ACC112 (cell line): ENCODE data around the gene TM9SF2.

Experiments used
- H2AFZ ChIP-seq: fragments of 200-600 bp; sonication (generic); one replicate; pipeline ENCODE4 v1.6.0; 2017; ENCODE audit warnings: antibody characterized with exemption, low read length; ENCODE audit not compliant: unreplicated experiment
- H3K27ac ChIP-seq: fragments of 200-600 bp; sonication (generic); 2 replicates; pipeline ENCODE4 v1.5.1; 2014; ENCODE audit warnings: low read depth, mild to moderate bottlenecking, antibody characterized with exemption, low read length, moderate library complexity
- H3K27me3 ChIP-seq: fragments of 200-600 bp; sonication (generic); 2 replicates; pipeline ENCODE4 v1.6.1; 2014; ENCODE audit warnings: mild to moderate bottlenecking, antibody characterized with exemption, low read length, moderate library complexity, mixed read lengths; ENCODE audit not compliant: insufficient read depth
- H3K36me3 ChIP-seq: fragments of 200-600 bp; sonication (generic); 2 replicates; pipeline ENCODE4 v1.6.1; 2016; ENCODE audit warnings: mild to moderate bottlenecking, antibody characterized with exemption, low read length, moderate library complexity, mixed read lengths; ENCODE audit not compliant: insufficient read depth
- H3K4me1 ChIP-seq: fragments of 200-600 bp; sonication (generic); one replicate; pipeline ENCODE4 v1.6.1; 2016; ENCODE audit warnings: low read length, mixed read lengths; ENCODE audit not compliant: insufficient read depth, unreplicated experiment, control insufficient read depth
- H3K4me3 ChIP-seq: fragments of 200-600 bp; sonication (generic); 2 replicates; pipeline ENCODE4 v1.5.1; 2014; ENCODE audit warnings: mild to moderate bottlenecking, low read depth, low read length
- H3K79me2 ChIP-seq: fragments of 200-600 bp; sonication (generic); one replicate; pipeline ENCODE4 v1.6.0; 2016; ENCODE audit warnings: low read length; ENCODE audit not compliant: control insufficient read depth, unreplicated experiment, insufficient read depth

Gene TM9SF2

GRCh38 chr13:99605420-99606323, 104.4 kb downstream of the TM9SF2 start:
- Histone ChIP-seq H3K27ac (no peak overlapping the region), H3K4me3 (peak overlapping the region; percentile 75), H3K27me3 (no peaks in the 10 kb centered on the region), H3K36me3 (no peaks in the 10 kb centered on the region), H3K79me2 (no peaks in the 10 kb centered on the region), H2AFZ (peak overlapping the region; percentile 83), H3K4me1 (peaks cover 3% of the 10 kb centered on the region)

DNA sequence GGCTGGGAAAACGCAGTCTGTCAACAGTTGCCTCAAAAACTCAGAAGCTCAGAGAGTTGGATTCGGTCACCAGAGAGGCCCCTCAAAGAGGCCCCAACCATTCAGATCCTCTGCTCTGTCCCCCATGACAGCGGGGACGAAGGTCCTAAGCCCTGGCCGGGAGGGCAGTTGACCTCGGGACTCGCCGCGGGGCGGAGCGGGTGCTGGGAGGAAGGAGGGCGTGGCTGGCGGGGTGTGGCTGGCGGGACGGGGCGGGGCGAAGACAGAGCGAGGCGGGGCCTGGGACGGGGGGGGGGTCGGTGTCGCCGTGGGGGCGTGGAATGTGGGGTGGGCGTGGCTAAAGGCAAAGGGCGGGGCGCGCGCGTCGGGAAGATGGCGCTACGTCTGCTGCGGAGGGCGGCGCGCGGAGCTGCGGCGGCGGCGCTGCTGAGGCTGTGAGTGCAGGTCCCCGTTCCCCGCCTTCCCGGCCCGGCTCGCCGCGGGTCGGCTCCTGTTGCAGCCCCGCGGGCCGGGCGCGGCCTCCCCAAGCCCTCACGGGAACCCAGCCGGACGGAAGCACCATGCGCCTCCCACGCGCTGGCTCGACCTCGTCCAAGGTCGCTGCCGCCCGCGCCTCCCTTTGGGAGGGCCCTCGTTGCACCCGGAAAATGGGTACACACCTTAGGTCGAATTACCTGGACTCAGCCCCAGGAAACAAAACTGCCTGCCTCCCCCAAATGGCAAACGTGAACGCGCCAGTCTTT, 105.2 kb downstream of the TM9SF2 start, which contains the start of gene CLYBL:
Gene CLYBL (plus strand): TSS at position 367 of the 743 bp plus-strand sequence.
- H2AFZ ChIP-seq = peak within 1 kb of the TSS; percentile 90
- no peaks in the 10 kb centered on the region for H3K79me2 ChIP-seq
- no peak within 1 kb of the TSS for H3K27ac ChIP-seq
- H3K4me1 ChIP-seq = peaks cover 3% of the 10 kb centered on the region
- H3K4me3 ChIP-seq = peak within 1 kb of the TSS; percentile 82
- no peaks in the 10 kb centered on the region for H3K36me3 ChIP-seq
- H3K27me3 ChIP-seq = no peaks in the 10 kb centered on the region

DNA sequence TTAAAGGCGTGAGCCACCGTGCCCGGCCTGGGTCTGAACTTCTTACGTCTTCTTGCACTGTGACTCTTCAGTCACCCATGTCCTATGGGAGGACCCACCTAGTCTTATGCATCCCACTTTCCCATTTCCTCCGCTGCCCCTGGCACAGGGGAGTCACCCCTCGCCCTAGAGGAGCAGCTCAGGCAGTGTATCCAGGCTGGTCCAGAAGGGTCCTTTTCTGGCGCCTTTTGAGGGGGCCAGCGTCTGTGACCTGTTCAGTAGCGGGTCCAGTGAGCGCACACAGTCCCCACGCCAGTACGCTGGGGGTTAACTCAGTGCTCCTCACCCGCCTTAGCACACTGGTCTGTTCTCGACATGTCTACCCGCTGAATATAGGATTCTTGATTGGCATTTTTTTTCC, 107.1 kb downstream of the TM9SF2 start:
- H3K27me3 ChIP-seq = no peaks in the 10 kb centered on the region
- no peak overlapping the region for H3K4me3 ChIP-seq
- no peak overlapping the region for H3K27ac ChIP-seq
- no peaks in the 10 kb centered on the region for H3K36me3 ChIP-seq
- peaks cover 3% of the 10 kb centered on the region for H3K4me1 ChIP-seq
- H3K79me2 ChIP-seq = no peaks in the 10 kb centered on the region
- no peak overlapping the region for H2AFZ ChIP-seq

DNA sequence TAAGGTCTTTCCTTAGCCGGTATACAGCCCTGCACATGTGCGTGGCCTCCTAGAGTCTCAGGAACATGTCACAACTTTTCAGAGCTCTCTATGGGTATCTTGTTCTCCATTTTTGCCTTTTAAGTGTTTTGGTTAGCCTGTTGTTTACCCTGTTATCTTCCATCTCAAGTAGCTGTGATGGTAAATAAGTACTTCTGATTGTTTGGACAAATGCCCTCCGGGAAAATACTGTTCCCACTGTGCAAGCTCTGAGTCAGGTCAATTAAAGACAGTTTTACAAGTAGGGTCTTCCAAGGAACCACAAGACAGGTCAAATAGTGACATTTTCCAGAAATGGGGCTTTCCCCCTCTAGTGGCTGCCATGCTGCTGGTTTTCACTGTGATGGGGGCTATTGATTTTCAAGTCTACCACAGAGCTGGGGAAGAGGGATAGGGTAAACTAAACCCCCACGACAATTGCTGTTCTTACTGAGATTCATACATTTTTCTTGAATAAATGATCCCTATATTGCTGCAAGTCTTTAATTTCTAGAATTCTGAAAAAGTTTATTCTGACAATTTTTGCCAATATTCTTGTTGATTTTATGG, 109.5 kb downstream of the TM9SF2 start:
- Histone ChIP-seq H3K36me3 (no peaks in the 10 kb centered on the region), H2AFZ (no peak overlapping the region), H3K27me3 (no peaks in the 10 kb centered on the region), H3K4me3 (no peak overlapping the region), H3K4me1 (peaks cover 3% of the 10 kb centered on the region), H3K27ac (no peak overlapping the region), H3K79me2 (no peaks in the 10 kb centered on the region)
